HCT116 (cell line): ENCODE data around the gene FRMD8. TPM values are rescaled to one million over a fixed set of nuclear protein-coding genes. Genes with fewer than 3 reads are reported as not detected.
A peak's percentile ranks its signal among the peaks of the same experiment; 100 is the strongest.

Experiments used
- ATAC-seq: fragments of 200-7000 bp; cut with Tn5 transposase; 2 replicates; pipeline ENCODE4 v1.9.1; 2020; ENCODE audit warnings: mild to moderate bottlenecking, moderate library complexity
- BruUV-seq: library from RNA; stranded (reverse); fragments of 400-500 nt; replicated peaks from 2 replicates; lab custom pipeline; 2021; lab: Mats Ljungman, UMichigan
- CTCF ChIA-PET: fragments of 300-600 bp; sonication (Branson Sonifier 250); formaldehyde crosslinking; loops from one replicate; lab custom pipeline; 2021; ENCODE audit warnings: antibody characterized with exemption; lab: Charles Lee
- POLR2A ChIA-PET: fragments of 300-600, 350-600 bp; sonication (Branson Sonifier 250); formaldehyde crosslinking; loops from one replicate; lab custom pipeline; 2021; ENCODE audit warnings: antibody characterized with exemption; lab: Charles Lee
- RAD21 ChIA-PET, 2 experiments: fragments of 300-600 bp; sonication (Branson Sonifier 250); formaldehyde crosslinking; loops; one replicate each; lab custom pipeline; 2023; ENCODE audit warnings: low total read pairs in 2 of 2; ENCODE audit not compliant: uncharacterized antibody in 2 of 2, unreplicated experiment in 2 of 2, low non-redundant PET in 1 of 2; lab: Charles Lee
- DNase-seq: peaks from one replicate; pipeline ENCODE4 v3.0.0-alpha.2; 2010; ENCODE audit warnings: low read depth, low spot score
- H2AFZ ChIP-seq: fragments of 200-600 bp; shearing (Covaris generic), sonication (generic); 2 replicates; pipeline ENCODE4 v1.6.1; 2017; ENCODE audit warnings: low read depth, mixed run types, mixed read lengths, antibody characterized with exemption, low read length; ENCODE audit not compliant: poor library complexity, severe bottlenecking
- H3K27ac ChIP-seq: 2 replicates; pipeline ENCODE4 v1.5.1; 2012; ENCODE audit warnings: low read depth, low read length
- H3K27me3 ChIP-seq: fragments of 200-600 bp; sonication (generic); 2 replicates; pipeline ENCODE4 v1.6.1; 2016; ENCODE audit warnings: mixed run types, low read length, mixed read lengths; ENCODE audit not compliant: insufficient read depth
- H3K36me3 ChIP-seq, 2 experiments: fragments of 200-500 bp in 1 of 2; fragments of 200-600 bp in 1 of 2; sonication (Bioruptor generic) in 1 of 2; sonication (generic) in 1 of 2; 2 replicates each; pipeline versions ENCODE4 v1.5.1 to v1.6.1; 2014 to 2016; ENCODE audit warnings: low read length in 2 of 2, inconsistent platforms in 1 of 2, mixed read lengths in 1 of 2, mixed run types in 1 of 2; ENCODE audit not compliant: insufficient read depth in 2 of 2, control insufficient read depth in 1 of 2
- H3K4me1 ChIP-seq, 2 experiments: fragments of 200-600 bp in 1 of 2; sonication (generic) in 1 of 2; 2 replicates each; pipeline versions ENCODE4 v1.5.1 to v1.6.1; 2012 to 2017; ENCODE audit warnings: low read length in 2 of 2, inconsistent platforms in 1 of 2, mild to moderate bottlenecking in 1 of 2, mixed read lengths in 1 of 2, mixed run types in 1 of 2, moderate library complexity in 1 of 2; ENCODE audit not compliant: insufficient read depth in 2 of 2, control insufficient read depth in 1 of 2
- H3K4me2 ChIP-seq: fragments of 200-600 bp; sonication (generic); 2 replicates; pipeline ENCODE4 v1.6.1; 2017; ENCODE audit warnings: mixed run types, low read length, mixed read lengths
- H3K4me3 ChIP-seq, 2 experiments: fragments of 200-600 bp in 1 of 2; sonication (generic) in 1 of 2; replicated peaks in 1 of 2; 2 replicates each; pipeline ENCODE4 v1.5.1; 2011 to 2016; ENCODE audit warnings: low read length in 2 of 2, control low read depth in 1 of 2, low read depth in 1 of 2, mild to moderate bottlenecking in 1 of 2, mixed read lengths in 1 of 2, mixed run types in 1 of 2
- H3K79me2 ChIP-seq: fragments of 200-600 bp; sonication (generic); 2 replicates; pipeline ENCODE4 v1.6.1; 2017; ENCODE audit warnings: mild to moderate bottlenecking, mixed run types, low read length, moderate library complexity, mixed read lengths; ENCODE audit not compliant: insufficient read depth
- H3K9ac ChIP-seq: fragments of 200-600 bp; sonication (generic); 2 replicates; pipeline ENCODE4 v1.6.1; 2016; ENCODE audit warnings: low read length, mixed read lengths
- H3K9me2 ChIP-seq: fragments of 200-600 bp; sonication (generic), shearing (Covaris generic); 2 replicates; pipeline ENCODE4 v1.6.1; 2017; ENCODE audit warnings: mixed run types, mild to moderate bottlenecking, moderate library complexity; ENCODE audit not compliant: insufficient read depth
- H3K9me3 ChIP-seq, 2 experiments: fragments of 200-500 bp in 1 of 2; fragments of 200-600 bp in 1 of 2; sonication (Bioruptor generic) in 1 of 2; sonication (generic) in 1 of 2; 2 replicates each; pipeline ENCODE4 v1.6.1; 2014 to 2017; ENCODE audit warnings: low read length in 2 of 2, mixed read lengths in 2 of 2, inconsistent platforms in 1 of 2, low read depth in 1 of 2, mild to moderate bottlenecking in 1 of 2, mixed run types in 1 of 2, moderate library complexity in 1 of 2; ENCODE audit not compliant: control insufficient read depth in 1 of 2, insufficient read depth in 1 of 2
- H4K20me1 ChIP-seq: fragments of 200-600 bp; sonication (generic), shearing (Covaris generic); 2 replicates; pipeline ENCODE4 v1.6.1; 2017; ENCODE audit warnings: mixed run types, mild to moderate bottlenecking, moderate library complexity; ENCODE audit not compliant: insufficient read depth
- CBX3 ChIP-seq: IDR thresholded peaks from 2 replicates; pipeline ENCODE4 v1.6.1; 2012; ENCODE audit warnings: low read depth
- CEBPB ChIP-seq: IDR thresholded peaks from 2 replicates; pipeline ENCODE4 v1.6.1; 2012; ENCODE audit warnings: low read depth
- EGR1 ChIP-seq: IDR thresholded peaks from 2 replicates; pipeline ENCODE4 v1.6.1; 2012; ENCODE audit warnings: low read depth
- ELF1 ChIP-seq: IDR thresholded peaks from 2 replicates; pipeline ENCODE4 v1.6.1; 2012; ENCODE audit warnings: low read depth, borderline replicate concordance
- RAD21 ChIP-seq: IDR thresholded peaks from 2 replicates; pipeline ENCODE4 v1.6.1; 2012; ENCODE audit warnings: low read depth, mild to moderate bottlenecking
- SIN3A ChIP-seq: IDR thresholded peaks from 2 replicates; pipeline ENCODE4 v1.6.1; 2012; ENCODE audit warnings: low read depth
- SP1 ChIP-seq: IDR thresholded peaks from 2 replicates; pipeline ENCODE4 v1.6.1; 2012; ENCODE audit warnings: low read depth
- SRF ChIP-seq: IDR thresholded peaks from 2 replicates; pipeline ENCODE4 v1.6.1; 2012; ENCODE audit warnings: low read depth
- TCF7L2 ChIP-seq: IDR thresholded peaks from 2 replicates; pipeline ENCODE4 v1.7.0; 2011; ENCODE audit warnings: borderline replicate concordance, inconsistent platforms; ENCODE audit not compliant: insufficient read depth, insufficient read length; ENCODE audit errors: extremely low read depth
- ZFX ChIP-seq: fragments of 450-650 bp; IDR thresholded peaks from 2 replicates; pipeline ENCODE4 v1.6.1; 2017
- ZNF274 ChIP-seq: fragments of 200-500 bp; sonication (Bioruptor generic); IDR thresholded peaks from 2 replicates; pipeline ENCODE4 v1.6.1; 2014; ENCODE audit warnings: mild to moderate bottlenecking, low read depth, low read length, inconsistent platforms
- intact Hi-C: fragments of 100-400 bp; cut with micrococcal nuclease; formaldehyde crosslinking; loops from 2 replicates; pipeline ENCODE4 v1.10.0; 2022
- total RNA-seq: library from RNA; stranded (reverse); gene quantifications from one replicate; pipeline ENCODE4 v1.2.1, GENCODE V29; 2021; ENCODE audit not compliant: unreplicated experiment
- TF ChIP-seq, protein P1 (sequence below): IDR thresholded peaks from 2 replicates; pipeline ENCODE4 v1.6.1; 2011; ENCODE audit warnings: mild to moderate bottlenecking, low read length, moderate library complexity; ENCODE audit not compliant: insufficient replicate concordance; ENCODE audit errors: extremely low read depth
- TF ChIP-seq, protein P2 (sequence below): IDR thresholded peaks from 2 replicates; pipeline ENCODE4 v1.6.1; 2012
- TF ChIP-seq, protein P3 (sequence below), 3 experiments: fragments of 200-600 bp in 1 of 3; sonication (generic) in 1 of 3; IDR thresholded peaks in 2 of 3; conservative IDR thresholded peaks in 1 of 3; 2 replicates each; pipeline ENCODE4 v1.5.1; 2012 to 2017; ENCODE audit warnings: low read depth in 2 of 3, low read length in 2 of 3, antibody characterized with exemption in 1 of 3, borderline replicate concordance in 1 of 3, control low read depth in 1 of 3, mild to moderate bottlenecking in 1 of 3, mixed read lengths in 1 of 3, mixed run types in 1 of 3, moderate library complexity in 1 of 3; ENCODE audit not compliant: insufficient read depth in 1 of 3
- TF ChIP-seq, protein P4 (sequence below): IDR thresholded peaks from 2 replicates; pipeline ENCODE4 v1.6.1; 2012

Gene FRMD8
- total RNA-seq, 1 experiment from 2014 or later: 35.8 TPM

DNA sequence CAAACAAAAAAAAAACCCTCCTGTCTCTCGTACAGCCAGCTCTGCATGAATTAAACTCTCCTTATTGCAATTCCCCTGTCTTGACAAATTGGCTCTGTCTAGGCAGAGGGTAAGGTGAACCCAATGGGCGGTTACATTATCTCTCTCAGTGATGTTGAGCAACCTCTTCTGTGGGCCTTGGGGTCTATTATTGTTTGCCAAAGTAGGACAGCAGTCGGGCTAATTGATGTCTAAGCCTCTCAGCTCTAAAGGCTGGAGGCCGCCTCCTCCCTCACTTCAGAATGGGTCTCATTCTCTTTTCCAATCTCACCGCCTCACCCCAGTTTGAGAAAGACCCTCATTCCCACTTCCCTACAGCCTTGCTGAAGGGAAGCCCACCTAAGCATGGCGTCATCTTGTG lies 2.7 kb upstream of the FRMD8 start:
- Histone ChIP-seq H2AFZ (no peak overlapping the region), H3K27me3 (no peaks in the 10 kb centered on the region), H3K9me2 (no peaks in the 10 kb centered on the region), H4K20me1 (no peaks in the 10 kb centered on the region)
- ChIA-PET RAD21 (interaction anchor here in 1 of 2 experiments (1.3 kb wide), 1 partner anchor 109 kb away, joined by 3 read pairs; no protein-coding TSS in a partner anchor), POLR2A (interaction anchor here (2.5 to 2.9 kb wide), 2 partner anchors 39 to 41 kb away, joined by 11 to 12 read pairs; partner anchors contain the start of gene NEAT1)
- ATAC-seq: no peak
- TF ChIP-seq, protein P1, sequence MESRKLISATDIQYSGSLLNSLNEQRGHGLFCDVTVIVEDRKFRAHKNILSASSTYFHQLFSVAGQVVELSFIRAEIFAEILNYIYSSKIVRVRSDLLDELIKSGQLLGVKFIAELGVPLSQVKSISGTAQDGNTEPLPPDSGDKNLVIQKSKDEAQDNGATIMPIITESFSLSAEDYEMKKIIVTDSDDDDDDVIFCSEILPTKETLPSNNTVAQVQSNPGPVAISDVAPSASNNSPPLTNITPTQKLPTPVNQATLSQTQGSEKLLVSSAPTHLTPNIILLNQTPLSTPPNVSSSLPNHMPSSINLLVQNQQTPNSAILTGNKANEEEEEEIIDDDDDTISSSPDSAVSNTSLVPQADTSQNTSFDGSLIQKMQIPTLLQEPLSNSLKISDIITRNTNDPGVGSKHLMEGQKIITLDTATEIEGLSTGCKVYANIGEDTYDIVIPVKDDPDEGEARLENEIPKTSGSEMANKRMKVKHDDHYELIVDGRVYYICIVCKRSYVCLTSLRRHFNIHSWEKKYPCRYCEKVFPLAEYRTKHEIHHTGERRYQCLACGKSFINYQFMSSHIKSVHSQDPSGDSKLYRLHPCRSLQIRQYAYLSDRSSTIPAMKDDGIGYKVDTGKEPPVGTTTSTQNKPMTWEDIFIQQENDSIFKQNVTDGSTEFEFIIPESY: no peak
- TF ChIP-seq SIN3A (no peak), CEBPB (no peak), TCF7L2 (no peak), SP1 (no peak), ZFX (no peak), SRF (no peak), RAD21 (no peak), EGR1 (no peak), ELF1 (no peak), CBX3 (no peak), ZNF274 (no peak)
- TF ChIP-seq, protein P2, sequence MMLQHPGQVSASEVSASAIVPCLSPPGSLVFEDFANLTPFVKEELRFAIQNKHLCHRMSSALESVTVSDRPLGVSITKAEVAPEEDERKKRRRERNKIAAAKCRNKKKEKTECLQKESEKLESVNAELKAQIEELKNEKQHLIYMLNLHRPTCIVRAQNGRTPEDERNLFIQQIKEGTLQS: no peak
- TF ChIP-seq, protein P3, sequence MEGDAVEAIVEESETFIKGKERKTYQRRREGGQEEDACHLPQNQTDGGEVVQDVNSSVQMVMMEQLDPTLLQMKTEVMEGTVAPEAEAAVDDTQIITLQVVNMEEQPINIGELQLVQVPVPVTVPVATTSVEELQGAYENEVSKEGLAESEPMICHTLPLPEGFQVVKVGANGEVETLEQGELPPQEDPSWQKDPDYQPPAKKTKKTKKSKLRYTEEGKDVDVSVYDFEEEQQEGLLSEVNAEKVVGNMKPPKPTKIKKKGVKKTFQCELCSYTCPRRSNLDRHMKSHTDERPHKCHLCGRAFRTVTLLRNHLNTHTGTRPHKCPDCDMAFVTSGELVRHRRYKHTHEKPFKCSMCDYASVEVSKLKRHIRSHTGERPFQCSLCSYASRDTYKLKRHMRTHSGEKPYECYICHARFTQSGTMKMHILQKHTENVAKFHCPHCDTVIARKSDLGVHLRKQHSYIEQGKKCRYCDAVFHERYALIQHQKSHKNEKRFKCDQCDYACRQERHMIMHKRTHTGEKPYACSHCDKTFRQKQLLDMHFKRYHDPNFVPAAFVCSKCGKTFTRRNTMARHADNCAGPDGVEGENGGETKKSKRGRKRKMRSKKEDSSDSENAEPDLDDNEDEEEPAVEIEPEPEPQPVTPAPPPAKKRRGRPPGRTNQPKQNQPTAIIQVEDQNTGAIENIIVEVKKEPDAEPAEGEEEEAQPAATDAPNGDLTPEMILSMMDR (IDR thresholded peaks at IDR 0.05 in 2 of 3, conservative IDR thresholded peaks at IDR 0.05 in 1 of 3; ENCODE audit: borderline replicate concordance in 1 of 3, insufficient read depth in 1 of 3, low read depth in 2 of 3, low read length in 2 of 3): no peak
- TF ChIP-seq, protein P4, sequence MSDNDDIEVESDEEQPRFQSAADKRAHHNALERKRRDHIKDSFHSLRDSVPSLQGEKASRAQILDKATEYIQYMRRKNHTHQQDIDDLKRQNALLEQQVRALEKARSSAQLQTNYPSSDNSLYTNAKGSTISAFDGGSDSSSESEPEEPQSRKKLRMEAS: no peak
- TF ChIP-seq, all 23 proteins: peak for 0
- peak overlapping the region; percentile 85 for H3K4me2 ChIP-seq
- peaks cover 7% of the 10 kb centered on the region; the same call in 1 of the 2 replicates for H3K79me2 ChIP-seq
- CTCF ChIA-PET: interaction anchor here (1.9 kb wide), 1 partner anchor 32 kb away, joined by 5 read pairs; no protein-coding TSS in a partner anchor
- H3K4me1 ChIP-seq: peaks cover 55 to 72% of the 10 kb centered on the region in 2 experiments
- H3K27ac ChIP-seq: peak overlapping the region; percentile 99
- H3K36me3 ChIP-seq: peaks cover 0 to 5% of the 10 kb centered on the region in 2 experiments; a peak in 2 of 4 replicates
- no TSS peak for BruUV-seq
- H3K9me3 ChIP-seq: no peaks in the 10 kb centered on the region
- no peak for DNase-seq
- no peak overlapping the region for H3K9ac ChIP-seq
- no peak overlapping the region for H3K4me3 ChIP-seq
- intact Hi-C loops: loop anchor here (2.0 to 5.0 kb wide), 4 partner anchors 37 to 189 kb away; partner anchors contain the start of genes FAM89B and ZNRD2
